Endodermal cell (in vitro differentiated cells): ENCODE results near the gene CAMTA1. TPM values are rescaled to one million over a fixed set of nuclear protein-coding genes. Genes with fewer than 3 reads are reported as not detected.

ENCODE experiments used
- DNase-seq: peaks from one replicate; pipeline ENCODE4 v3.0.0-alpha.2; 2017
- H3K27ac ChIP-seq: 2 replicates; pipeline ENCODE4 v1.5.1; 2013; ENCODE audit warnings: mild to moderate bottlenecking, low read depth, low read length, moderate library complexity
- H3K27me3 ChIP-seq: 2 replicates; pipeline ENCODE4 v1.6.1; 2013; ENCODE audit warnings: mild to moderate bottlenecking, low read length, moderate library complexity; ENCODE audit not compliant: insufficient read depth, control insufficient read depth, poor library complexity, severe bottlenecking
- H3K36me3 ChIP-seq: 2 replicates; pipeline ENCODE4 v1.7.0; 2013; ENCODE audit warnings: mild to moderate bottlenecking, low read length, moderate library complexity; ENCODE audit not compliant: control insufficient read depth, insufficient read depth
- H3K4me1 ChIP-seq: one replicate; pipeline ENCODE4 v1.7.0; 2013; ENCODE audit warnings: low read length; ENCODE audit not compliant: control insufficient read depth, insufficient read depth
- H3K4me3 ChIP-seq: 2 replicates; pipeline ENCODE4 v1.5.1; 2013; ENCODE audit warnings: mild to moderate bottlenecking, low read length, moderate library complexity
- H3K9ac ChIP-seq: 2 replicates; pipeline ENCODE4 v1.6.1; 2013; ENCODE audit warnings: mild to moderate bottlenecking, low read length, moderate library complexity; ENCODE audit not compliant: poor library complexity, severe bottlenecking; ENCODE audit errors: extremely low read depth
- H3K9me3 ChIP-seq: 2 replicates; pipeline ENCODE4 v1.6.1; 2013; ENCODE audit warnings: mild to moderate bottlenecking, low read length, moderate library complexity; ENCODE audit not compliant: control insufficient read depth
- H3K27ac Mint-ChIP-seq: 2 replicates; pipeline ENCODE4 v1.8.0; 2020; ENCODE audit warnings: mixed read lengths
- H3K27me3 Mint-ChIP-seq: 2 replicates; pipeline ENCODE4 v1.8.0; 2021; ENCODE audit warnings: mild to moderate bottlenecking, mixed read lengths; ENCODE audit not compliant: insufficient read depth
- H3K36me3 Mint-ChIP-seq: 2 replicates; pipeline ENCODE4 v1.8.0; 2020; ENCODE audit warnings: low read depth, mixed read lengths
- H3K4me1 Mint-ChIP-seq: 2 replicates; pipeline ENCODE4 v1.8.0; 2020; ENCODE audit warnings: mixed read lengths
- H3K4me3 Mint-ChIP-seq: 2 replicates; pipeline ENCODE4 v1.8.0; 2020; ENCODE audit warnings: mild to moderate bottlenecking, moderate library complexity, mixed read lengths
- H3K9me3 Mint-ChIP-seq: 2 replicates; pipeline ENCODE4 v1.8.0; 2020; ENCODE audit warnings: mild to moderate bottlenecking, mixed read lengths
- WGBS, 2 experiments: methylation state at CpG; one replicate each; pipeline versions ENCODE4 v1.1.5 to v1.1.7; 2013; ENCODE audit warnings: missing lambda C conversion rate in 2 of 2, mixed read lengths in 1 of 2; ENCODE audit not compliant: insufficient coverage in 1 of 2, insufficient read length in 1 of 2; 5-methylcytosine and 5-hydroxymethylcytosine counted together
- total RNA-seq, 2 donors: library from RNA; stranded (reverse); fragmentation: NEBNext Ultra II Directional in 1 of 2; extraction: Animal tissue kit (Norgen Biotek cat#: 25700) in 1 of 2; gene quantifications; 2 replicates in 1 of 2; 3 replicates in 1 of 2; pipeline ENCODE4 v1.2.1, GENCODE V29; 2021
- TF ChIP-seq, protein P1 (sequence below): fragments of 200-600 bp; sonication (generic); conservative IDR thresholded peaks from 2 replicates; pipeline ENCODE4 v1.5.0; 2021; ENCODE audit warnings: antibody characterized with exemption, mild to moderate bottlenecking

Gene CAMTA1
- total RNA-seq, 2 donors from 2014 or later, result 123 to 137 TPM

DNA sequence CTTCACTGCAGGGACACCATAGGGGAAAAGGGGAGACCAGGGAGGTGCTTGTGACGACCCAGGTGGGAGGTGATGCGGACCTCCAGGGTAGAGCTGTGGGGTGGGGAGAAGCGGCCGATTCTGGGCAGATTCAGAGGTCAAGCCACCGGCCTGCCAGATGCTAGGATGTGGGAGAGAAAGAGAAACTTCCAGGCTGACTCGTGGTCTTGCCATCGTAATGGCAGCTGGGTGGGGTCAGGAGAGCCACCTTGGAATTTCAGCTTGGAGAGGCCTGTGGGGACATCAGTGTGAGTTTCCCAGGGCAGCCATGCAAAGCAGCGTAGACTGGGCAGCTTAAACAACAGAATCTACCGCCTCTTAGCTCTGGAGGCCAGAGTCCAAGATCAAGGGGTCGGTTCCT is 727.8 kb downstream of the CAMTA1 start:
- TF ChIP-seq, protein P1, sequence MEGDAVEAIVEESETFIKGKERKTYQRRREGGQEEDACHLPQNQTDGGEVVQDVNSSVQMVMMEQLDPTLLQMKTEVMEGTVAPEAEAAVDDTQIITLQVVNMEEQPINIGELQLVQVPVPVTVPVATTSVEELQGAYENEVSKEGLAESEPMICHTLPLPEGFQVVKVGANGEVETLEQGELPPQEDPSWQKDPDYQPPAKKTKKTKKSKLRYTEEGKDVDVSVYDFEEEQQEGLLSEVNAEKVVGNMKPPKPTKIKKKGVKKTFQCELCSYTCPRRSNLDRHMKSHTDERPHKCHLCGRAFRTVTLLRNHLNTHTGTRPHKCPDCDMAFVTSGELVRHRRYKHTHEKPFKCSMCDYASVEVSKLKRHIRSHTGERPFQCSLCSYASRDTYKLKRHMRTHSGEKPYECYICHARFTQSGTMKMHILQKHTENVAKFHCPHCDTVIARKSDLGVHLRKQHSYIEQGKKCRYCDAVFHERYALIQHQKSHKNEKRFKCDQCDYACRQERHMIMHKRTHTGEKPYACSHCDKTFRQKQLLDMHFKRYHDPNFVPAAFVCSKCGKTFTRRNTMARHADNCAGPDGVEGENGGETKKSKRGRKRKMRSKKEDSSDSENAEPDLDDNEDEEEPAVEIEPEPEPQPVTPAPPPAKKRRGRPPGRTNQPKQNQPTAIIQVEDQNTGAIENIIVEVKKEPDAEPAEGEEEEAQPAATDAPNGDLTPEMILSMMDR, result no peak
- Histone ChIP-seq H3K9me3 (no peaks in the 10 kb centered on the region), H3K9ac (no peak overlapping the region), H3K36me3 (no peaks in the 10 kb centered on the region), H3K4me1 (no peaks in the 10 kb centered on the region), H3K27me3 (no peaks in the 10 kb centered on the region), H3K27ac (no peak overlapping the region), H3K4me3 (no peak overlapping the region)
- WGBS, 2 experiments, result 91 to 94% methylated on average over 10 of the region's 10 CpGs
- H3K36me3 Mint-ChIP-seq, result no peaks in the 10 kb centered on the region
- H3K27me3 Mint-ChIP-seq, result no peaks in the 10 kb centered on the region
- H3K4me1 Mint-ChIP-seq, result no peaks in the 10 kb centered on the region
- no peak overlapping the region for H3K27ac Mint-ChIP-seq
- H3K4me3 Mint-ChIP-seq, result no peak overlapping the region
- no peak for DNase-seq
- H3K9me3 Mint-ChIP-seq, result no peaks in the 10 kb centered on the region

DNA sequence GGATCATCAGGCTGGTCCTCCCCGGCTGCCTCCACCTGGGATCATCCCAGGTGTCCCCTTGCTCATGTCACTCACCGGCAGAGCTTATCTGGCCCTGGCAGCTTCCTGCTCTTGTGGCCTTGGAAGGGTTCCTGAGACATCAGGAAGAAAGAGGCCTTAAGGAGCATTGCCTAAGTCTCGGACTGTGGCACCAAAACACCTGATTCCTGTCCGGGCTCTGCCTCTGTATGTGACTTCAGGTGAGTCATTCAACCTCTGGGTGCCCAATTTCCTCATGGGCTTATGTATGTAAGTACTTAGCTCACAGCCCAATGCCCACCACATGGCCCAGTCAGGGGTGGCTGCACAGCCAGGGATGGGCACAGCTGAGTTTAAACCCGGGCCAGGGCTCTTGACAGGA is 729.9 kb downstream of the CAMTA1 start:
- no peaks in the 10 kb centered on the region for H3K36me3 ChIP-seq
- no peaks in the 10 kb centered on the region for H3K4me1 ChIP-seq
- H3K9me3 ChIP-seq, result no peaks in the 10 kb centered on the region
- no peak overlapping the region for H3K4me3 Mint-ChIP-seq
- peaks cover 6% of the 10 kb centered on the region for H3K9me3 Mint-ChIP-seq
- no peaks in the 10 kb centered on the region for H3K27me3 ChIP-seq
- 82% methylated on average over 4 to 5 of the region's 5 CpGs for WGBS, 2 experiments
- no peaks in the 10 kb centered on the region for H3K4me1 Mint-ChIP-seq
- no peak overlapping the region for H3K27ac Mint-ChIP-seq
- TF ChIP-seq, protein P1, result no peak
- H3K27ac ChIP-seq, result no peak overlapping the region
- H3K9ac ChIP-seq, result no peak overlapping the region
- H3K27me3 Mint-ChIP-seq, result no peaks in the 10 kb centered on the region
- H3K36me3 Mint-ChIP-seq, result no peaks in the 10 kb centered on the region
- no peak for DNase-seq
- H3K4me3 ChIP-seq, result no peak overlapping the region

- no peak overlapping the region for H3K27ac Mint-ChIP-seq
- H3K27me3 Mint-ChIP-seq, result no peaks in the 10 kb centered on the region
- H3K4me3 Mint-ChIP-seq, result no peak overlapping the region
- no peaks in the 10 kb centered on the region for H3K36me3 Mint-ChIP-seq
- H3K9ac ChIP-seq, result no peak overlapping the region
- H3K9me3 Mint-ChIP-seq, result peaks cover 7% of the 10 kb centered on the region
- no peak overlapping the region for H3K27ac ChIP-seq
- H3K4me3 ChIP-seq, result no peak overlapping the region
- DNase-seq, result no peak
- no peaks in the 10 kb centered on the region for H3K27me3 ChIP-seq
- H3K4me1 Mint-ChIP-seq, result no peaks in the 10 kb centered on the region
- TF ChIP-seq, protein P1, result no peak
- no peaks in the 10 kb centered on the region for H3K4me1 ChIP-seq
- 93 to 94% methylated on average over 6 to 8 of the region's 8 CpGs for WGBS, 2 experiments
- no peaks in the 10 kb centered on the region for H3K36me3 ChIP-seq
- no peaks in the 10 kb centered on the region for H3K9me3 ChIP-seq
Observed at GRCh38 chr1:7515904-7516303, 730.6 kb downstream of the CAMTA1 start.
